ENCODE results near the gene PTGER3. TPM values are rescaled to one million over a fixed set of nuclear protein-coding genes. Genes with fewer than 3 reads are reported as not detected.

The PTGER3 gene
- total RNA-seq, 4 donors from 2014 or later = 0.31 to 10.3 (median 0.57) TPM

DNA sequence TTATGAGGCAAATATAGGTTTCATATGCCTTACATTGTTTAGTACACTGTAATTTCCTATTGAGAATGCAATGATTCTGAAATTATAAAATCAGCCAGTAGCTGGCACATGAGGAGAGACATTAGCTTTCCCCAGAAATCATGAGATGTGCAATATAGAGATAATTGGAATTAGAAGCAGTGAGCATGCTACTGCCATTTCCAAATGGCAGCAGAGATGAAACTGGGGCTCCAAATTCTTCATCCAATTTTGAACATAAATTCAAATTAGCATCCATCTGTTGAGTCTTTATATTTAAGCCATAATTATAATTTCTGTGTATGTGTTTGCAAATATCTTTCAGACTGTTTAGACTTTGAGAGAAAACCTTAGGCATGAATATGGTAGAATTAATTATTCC, 28.8 kb downstream of the PTGER3 start:
- no peak overlapping the region for H3K27ac ChIP-seq
- no peak for DNase-seq
- no peaks in the 10 kb centered on the region for H3K4me1 ChIP-seq
- no peaks in the 10 kb centered on the region for H3K9me3 ChIP-seq
- H3K36me3 ChIP-seq = no peaks in the 10 kb centered on the region
- no peaks in the 10 kb centered on the region for H3K27me3 ChIP-seq
- no peak overlapping the region for H3K4me3 ChIP-seq
- intact Hi-C loops (cut with DNase I) = no loop called here
- no peak for TF ChIP-seq POLR2A (IDR thresholded peaks at IDR 0.05)
- TF ChIP-seq, protein P1, sequence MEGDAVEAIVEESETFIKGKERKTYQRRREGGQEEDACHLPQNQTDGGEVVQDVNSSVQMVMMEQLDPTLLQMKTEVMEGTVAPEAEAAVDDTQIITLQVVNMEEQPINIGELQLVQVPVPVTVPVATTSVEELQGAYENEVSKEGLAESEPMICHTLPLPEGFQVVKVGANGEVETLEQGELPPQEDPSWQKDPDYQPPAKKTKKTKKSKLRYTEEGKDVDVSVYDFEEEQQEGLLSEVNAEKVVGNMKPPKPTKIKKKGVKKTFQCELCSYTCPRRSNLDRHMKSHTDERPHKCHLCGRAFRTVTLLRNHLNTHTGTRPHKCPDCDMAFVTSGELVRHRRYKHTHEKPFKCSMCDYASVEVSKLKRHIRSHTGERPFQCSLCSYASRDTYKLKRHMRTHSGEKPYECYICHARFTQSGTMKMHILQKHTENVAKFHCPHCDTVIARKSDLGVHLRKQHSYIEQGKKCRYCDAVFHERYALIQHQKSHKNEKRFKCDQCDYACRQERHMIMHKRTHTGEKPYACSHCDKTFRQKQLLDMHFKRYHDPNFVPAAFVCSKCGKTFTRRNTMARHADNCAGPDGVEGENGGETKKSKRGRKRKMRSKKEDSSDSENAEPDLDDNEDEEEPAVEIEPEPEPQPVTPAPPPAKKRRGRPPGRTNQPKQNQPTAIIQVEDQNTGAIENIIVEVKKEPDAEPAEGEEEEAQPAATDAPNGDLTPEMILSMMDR (IDR thresholded peaks at IDR 0.05) = no peak

DNA sequence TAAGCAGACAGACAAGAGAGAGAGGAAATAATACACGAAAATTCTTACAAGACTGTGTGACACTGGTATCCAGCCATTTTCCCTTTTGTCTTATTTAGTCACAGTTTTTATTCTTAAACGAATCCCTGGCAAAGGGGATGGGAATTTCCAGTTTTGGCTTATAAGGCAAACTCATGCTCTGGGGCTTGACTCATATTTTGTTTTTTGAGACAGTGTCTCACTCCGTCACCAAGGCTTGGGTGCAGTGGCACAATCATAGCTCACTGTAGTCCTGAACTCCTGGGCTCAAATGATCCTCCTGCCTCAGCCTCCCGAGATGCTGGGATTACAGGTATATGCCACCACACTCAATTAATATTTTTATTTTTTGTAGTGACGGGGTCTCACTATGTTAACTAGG, 31.9 kb downstream of the PTGER3 start:
- Histone ChIP-seq H3K27me3 (no peaks in the 10 kb centered on the region), H3K4me1 (no peaks in the 10 kb centered on the region), H3K27ac (no peak overlapping the region), H3K9me3 (no peaks in the 10 kb centered on the region), H3K36me3 (no peaks in the 10 kb centered on the region), H3K4me3 (no peak overlapping the region)
- WGBS, 2 donors = 58 to 64% methylated on average over 5 of the region's 5 CpGs
- intact Hi-C loops (cut with DNase I) = no loop called here
- no peak for TF ChIP-seq POLR2A (IDR thresholded peaks at IDR 0.05)
- TF ChIP-seq, protein P1 (IDR thresholded peaks at IDR 0.05) = no peak
- DNase-seq = no peak

DNA sequence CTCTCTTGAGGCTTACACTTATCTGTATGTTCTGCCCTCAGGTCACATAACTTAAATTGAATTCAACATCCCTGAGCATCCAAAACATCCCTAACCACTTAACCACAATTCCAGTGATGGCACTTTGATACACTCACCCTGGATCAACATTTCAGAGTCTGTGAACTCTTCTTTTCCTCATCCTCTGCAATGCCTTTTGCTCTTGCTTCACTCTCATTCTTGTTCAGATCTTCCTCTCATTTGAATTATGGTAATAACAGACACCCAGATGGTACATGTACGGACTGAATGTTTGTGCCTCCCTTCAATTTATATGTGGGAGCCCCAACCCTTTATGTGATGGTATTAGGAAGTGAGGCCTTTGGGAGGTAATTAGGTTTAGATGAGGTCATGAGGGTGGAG, 33.4 kb downstream of the PTGER3 start:
- no peaks in the 10 kb centered on the region for H3K27me3 ChIP-seq
- intact Hi-C loops (cut with DNase I) = no loop called here
- TF ChIP-seq, protein P1 (IDR thresholded peaks at IDR 0.05) = no peak
- TF ChIP-seq POLR2A (IDR thresholded peaks at IDR 0.05) = no peak
- H3K9me3 ChIP-seq = no peaks in the 10 kb centered on the region
- no peak overlapping the region for H3K4me3 ChIP-seq
- no peak overlapping the region for H3K27ac ChIP-seq
- no peak for DNase-seq
- no peaks in the 10 kb centered on the region for H3K36me3 ChIP-seq
- 64 to 73% methylated on average over 1 of the region's 1 CpG for WGBS, 2 donors
- no peaks in the 10 kb centered on the region for H3K4me1 ChIP-seq

DNA sequence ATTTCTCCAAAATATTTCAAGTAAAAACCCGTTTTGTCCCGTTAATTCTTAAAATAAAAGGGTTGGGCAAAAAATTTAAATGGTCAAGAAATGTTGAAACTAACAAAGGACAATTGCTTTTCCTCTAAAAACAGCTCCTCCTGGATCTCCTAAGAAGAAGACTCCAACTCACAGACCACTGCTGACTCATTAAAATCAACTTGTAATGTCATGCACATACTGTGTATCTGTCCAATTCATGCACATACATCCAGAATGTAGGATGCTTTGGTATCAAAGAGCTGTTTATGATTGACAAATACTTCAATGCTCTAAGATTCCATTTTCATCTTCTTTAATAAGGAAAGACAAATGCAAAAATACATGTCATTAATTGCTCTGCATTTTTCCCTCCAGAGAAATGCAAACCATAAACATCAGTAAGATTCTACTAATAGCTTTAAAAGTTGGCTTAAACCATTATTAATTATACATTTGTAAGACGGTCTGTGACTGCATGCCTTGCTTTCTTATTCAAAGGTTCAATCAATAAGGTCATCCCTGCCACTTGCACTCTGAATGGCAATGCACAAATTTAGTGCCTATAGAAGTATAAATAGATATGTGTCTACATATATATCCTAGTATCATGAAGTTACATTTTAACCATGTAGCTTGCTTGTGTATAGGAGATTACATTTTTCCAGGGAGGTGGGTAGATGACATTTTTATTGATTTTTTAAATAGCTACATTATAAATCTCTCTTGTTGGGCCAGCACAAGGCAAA, 44.7 kb downstream of the PTGER3 start:
- H3K4me3 ChIP-seq = no peak overlapping the region
- DNase-seq = no peak
- intact Hi-C loops (cut with DNase I) = no loop called here
- 69 to 72% methylated on average over 3 of the region's 3 CpGs for WGBS, 2 donors
- H3K36me3 ChIP-seq = no peaks in the 10 kb centered on the region
- no peaks in the 10 kb centered on the region for H3K4me1 ChIP-seq
- H3K27ac ChIP-seq = no peak overlapping the region
- TF ChIP-seq, protein P1 (IDR thresholded peaks at IDR 0.05) = no peak
- TF ChIP-seq POLR2A (IDR thresholded peaks at IDR 0.05) = no peak
- H3K27me3 ChIP-seq = no peaks in the 10 kb centered on the region
- no peaks in the 10 kb centered on the region for H3K9me3 ChIP-seq

DNA sequence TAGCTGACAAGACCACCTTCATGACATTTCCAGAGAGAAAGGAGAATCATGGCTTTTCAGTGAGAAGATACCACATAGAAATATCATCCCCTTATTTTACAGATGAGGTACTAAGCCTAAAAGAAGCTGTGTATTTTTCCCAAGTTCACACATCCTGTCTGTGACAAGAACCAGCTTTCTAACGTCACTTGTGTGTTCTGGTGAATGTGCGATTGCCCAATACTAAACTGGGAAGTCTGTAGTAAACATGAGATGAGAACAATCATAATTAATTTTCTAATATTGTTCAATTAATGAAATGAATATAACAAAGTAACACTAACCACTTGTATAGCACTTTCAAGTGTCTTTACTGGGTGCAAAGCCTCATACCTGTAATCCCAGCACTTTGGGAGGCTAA, 46.0 kb downstream of the PTGER3 start:
- Histone ChIP-seq H3K36me3 (no peaks in the 10 kb centered on the region), H3K4me1 (no peaks in the 10 kb centered on the region), H3K27me3 (no peaks in the 10 kb centered on the region), H3K9me3 (no peaks in the 10 kb centered on the region), H3K4me3 (no peak overlapping the region), H3K27ac (peak overlapping the region in 1 of 4 donors; percentile 25)
- WGBS, 2 donors = 55 to 69% methylated on average over 2 of the region's 2 CpGs
- no peak for DNase-seq
- intact Hi-C loops (cut with DNase I) = no loop called here
- TF ChIP-seq, protein P1 (IDR thresholded peaks at IDR 0.05) = no peak
- TF ChIP-seq POLR2A (IDR thresholded peaks at IDR 0.05) = no peak
